ENCODE measurements around the gene MYRFL.
"Not testable (repeated sequence)": the region's sequence is repeated elsewhere in the genome, so short reads cannot be mapped to it uniquely, and the experiment has no call there.

The MYRFL gene

DNA sequence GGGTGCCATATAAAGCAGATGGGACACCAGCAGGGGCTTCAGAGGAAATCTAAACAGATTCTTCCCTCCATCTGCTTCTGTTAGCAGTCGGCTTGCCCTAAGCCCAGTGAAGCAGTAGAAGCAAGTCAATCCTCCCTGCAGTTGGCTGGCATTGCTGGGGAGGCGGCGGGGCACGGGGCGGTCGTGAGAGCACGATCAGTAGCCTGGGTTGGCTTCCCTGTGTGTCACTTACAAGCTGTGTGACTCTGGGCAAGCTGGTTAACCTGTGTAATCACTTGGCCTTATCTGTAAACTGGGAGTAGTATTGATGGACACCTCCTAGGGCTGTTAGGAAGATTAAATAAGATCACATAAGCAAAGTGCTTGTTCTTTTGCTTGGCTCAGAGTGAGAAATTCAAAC, 19.4 kb downstream of the MYRFL start:
- DNase-seq, result no peak

DNA sequence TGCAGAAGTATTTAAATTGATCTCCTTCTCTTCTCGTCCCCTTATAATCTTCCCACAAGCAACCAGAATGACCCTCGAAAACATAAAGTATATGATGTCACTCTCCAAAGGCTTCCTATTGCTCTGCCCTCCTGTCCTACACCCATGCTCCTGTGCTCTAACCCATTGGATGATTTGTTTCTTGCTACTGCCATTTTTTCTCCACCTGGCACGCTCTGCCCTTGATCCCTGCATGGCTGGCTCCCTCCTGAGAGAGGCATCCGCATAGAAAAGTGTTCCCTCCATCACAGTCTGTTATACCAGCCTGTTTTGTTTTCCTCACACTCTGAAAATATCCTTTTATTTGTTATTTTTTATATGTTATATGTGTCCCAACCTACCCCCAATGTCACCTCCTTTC, 19.8 kb downstream of the MYRFL start:
- DNase-seq, result no peak

DNA sequence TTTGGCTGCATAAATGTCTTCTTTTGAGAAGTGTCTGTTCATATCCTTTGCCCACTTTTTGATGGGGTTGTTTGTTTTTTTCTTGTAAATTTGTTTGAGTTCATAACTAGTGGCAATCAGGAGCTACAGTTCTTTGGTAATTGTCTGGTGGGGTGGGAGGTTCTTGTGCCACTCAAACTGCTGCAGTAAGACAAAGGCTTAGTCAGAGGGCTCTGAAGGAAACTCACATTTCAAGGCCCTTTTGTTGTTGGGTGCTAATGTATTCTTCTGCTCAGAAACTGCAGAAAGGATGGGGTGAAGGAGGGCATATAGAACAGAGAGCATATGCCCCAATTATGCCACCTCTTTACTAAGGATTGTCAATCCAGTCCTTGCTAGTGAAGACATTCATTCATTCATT, 21.9 kb downstream of the MYRFL start:
- DNase-seq, result no peak

DNA sequence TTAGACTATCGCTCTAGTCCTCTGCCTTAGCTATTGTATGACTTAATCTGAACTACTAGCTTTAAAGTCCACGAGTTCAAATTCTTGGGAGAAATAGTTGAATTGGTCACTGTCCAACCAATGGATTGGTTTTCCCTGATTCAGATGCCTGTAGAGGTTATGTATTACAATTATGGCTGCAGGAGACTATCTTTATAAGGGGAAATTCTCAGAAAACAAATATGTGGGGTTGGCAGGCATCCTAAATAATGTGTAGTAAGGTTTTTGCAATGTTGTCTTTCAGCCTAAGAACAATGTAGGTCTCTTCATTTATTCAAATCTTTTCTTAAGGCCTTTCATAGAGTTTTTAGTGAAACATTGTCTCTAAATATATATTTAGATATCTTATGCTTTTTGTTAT, 26.9 kb downstream of the MYRFL start:
- no peak for DNase-seq

DNA sequence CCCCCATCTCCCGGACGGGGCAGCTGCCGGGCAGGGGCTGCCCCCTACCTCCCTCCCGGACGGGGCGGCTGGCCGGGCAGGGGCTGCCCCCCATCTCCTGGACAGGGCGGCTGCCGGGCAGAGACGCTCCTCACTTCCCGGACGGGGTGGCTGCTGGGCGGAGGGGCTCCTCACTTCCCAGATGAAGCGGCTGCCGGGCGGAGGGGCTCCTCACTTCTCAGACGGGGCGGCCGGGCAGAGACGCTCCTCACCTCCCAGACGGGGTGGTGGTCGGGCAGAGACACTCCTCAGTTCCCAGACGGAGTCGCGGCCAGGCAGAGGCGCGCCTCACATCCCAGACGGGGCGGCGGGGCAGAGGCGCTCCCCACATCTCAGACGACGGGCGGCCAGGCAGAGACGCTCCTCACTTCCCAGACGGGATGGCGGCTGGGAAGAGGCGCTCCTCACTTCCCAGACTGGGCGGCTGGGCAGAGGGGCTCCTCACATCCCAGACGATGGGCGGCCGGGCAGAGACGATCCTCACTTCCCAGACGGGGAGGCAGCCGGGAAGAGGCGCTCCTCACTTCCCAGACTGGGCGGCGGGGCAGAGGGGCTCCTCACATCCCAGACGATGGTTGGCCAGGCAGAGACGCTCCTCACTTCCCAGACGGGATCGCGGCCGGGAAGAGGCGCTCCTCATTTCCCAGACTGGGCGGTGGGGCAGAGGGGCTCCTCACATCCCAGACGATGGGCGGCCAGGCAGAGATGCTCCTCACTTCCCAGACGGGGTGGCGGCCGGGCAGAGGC, 28.3 kb downstream of the MYRFL start:
- not testable (repeated sequence) for DNase-seq

DNA sequence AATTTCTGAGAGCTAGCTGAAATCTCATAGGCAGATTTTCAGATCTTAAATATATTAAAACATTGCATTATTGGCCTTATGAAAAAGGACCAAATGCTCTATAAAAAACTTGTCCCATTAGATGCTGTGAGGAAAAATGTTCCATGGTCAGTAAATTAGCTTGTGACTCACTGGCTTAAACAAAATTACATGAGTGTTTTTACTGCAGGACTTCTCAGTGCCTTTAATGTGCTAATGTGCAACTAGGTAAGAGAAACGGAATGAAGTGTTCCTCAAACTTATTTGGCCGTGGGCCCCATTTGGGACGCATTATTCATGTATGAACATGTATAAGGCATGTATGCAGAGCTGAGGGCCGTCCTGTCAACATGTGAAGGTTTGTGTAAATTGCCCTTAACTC, 41.7 kb downstream of the MYRFL start:
- DNase-seq, result no peak

DNA sequence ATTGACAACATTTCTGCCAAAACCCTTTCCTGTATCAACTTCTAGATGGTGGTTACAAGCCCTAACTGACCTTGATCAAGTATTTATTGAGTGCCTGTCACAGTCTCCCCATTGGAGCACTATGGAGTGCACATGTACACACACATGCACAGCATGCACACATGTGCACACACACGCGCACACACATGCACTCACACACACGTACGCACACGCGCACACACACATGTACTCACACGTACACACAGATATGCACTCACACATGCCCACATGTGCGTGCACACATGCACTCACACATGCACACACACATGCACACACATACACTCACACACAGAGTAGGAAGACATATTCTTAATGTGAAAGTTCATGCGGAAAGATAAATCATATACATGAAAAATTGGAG, 43.7 kb downstream of the MYRFL start:
- DNase-seq, result no peak

DNA sequence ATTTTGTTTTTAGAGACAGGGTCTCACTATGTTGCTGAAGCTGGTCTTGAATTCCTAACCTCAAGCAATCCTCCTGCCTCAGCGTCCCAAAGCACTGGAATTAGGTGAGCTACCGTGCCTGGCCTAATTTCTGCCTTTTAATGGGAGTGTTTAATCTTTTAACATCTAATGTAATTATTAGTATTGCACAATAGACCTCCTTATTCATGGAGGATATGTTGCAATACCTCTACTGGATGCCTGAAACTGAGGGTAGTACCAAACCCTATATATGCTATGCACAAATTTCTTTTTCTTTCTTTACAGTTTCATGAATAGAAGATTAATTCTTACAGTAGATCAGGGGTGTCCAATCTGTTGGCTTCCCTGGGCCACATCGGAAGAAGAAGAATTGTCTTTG, 47.8 kb downstream of the MYRFL start:
- no peak for DNase-seq

DNA sequence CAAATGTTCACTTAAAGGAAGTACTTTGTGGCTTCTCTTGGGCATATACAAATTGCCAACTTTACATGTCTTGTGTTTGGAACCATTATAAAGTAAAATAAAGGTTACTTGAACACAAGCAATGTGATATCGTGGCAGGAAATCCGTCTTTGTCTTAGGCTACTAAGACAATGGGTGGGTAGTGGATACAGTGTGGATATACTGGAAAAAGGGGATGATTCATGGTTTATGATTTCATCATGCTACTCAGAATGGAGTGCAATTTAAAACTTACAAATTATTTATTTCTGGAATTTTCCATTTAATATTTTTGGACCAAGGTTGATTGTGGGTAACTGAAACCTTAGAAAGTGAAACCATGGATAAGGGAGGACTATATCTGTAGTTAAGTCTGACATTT, 48.4 kb downstream of the MYRFL start:
- DNase-seq, result no peak

DNA sequence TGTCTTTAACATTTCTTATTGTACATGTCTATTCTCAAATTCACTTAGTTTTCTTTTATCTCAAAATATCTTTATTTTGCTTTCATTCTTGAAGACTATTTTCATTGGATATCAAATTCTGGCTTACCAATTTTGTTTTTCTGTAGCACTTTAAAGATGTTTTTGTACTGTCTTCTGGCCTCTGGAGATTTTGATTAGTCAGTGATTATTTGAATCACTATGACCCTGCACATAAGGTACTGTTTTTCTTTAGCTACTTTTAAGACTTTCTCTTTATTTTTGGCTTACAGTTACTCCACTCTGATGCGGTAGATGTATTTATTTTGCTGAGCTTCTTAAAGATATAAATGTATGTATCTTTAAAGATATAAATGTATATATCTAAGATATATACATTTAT, 49.6 kb downstream of the MYRFL start:
- no peak for DNase-seq

DNA sequence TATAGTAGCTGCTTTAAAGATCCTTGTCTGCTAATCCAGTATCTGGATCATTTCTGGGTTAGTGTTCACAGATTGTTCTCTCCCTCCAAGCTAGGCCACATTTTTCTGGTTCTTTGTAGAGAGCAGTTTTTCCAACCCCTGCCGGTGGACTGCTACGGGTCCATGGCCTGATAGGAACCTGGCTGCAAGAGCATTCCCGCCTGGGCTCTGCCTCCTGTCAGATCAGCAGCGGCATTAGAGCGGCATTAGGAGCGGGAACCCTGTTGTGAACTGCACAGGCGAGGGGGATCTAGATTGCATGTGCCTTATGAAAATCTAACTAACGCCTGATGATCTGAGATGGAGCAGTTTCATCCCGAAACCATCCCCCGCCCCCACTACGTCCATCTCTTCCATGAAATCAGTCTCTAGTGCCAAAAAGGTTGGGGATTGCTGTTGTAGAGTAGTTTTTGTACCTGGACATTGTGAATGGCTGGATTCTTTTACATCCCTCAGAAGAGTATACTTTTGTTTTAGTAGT, 50.4 kb downstream of the MYRFL start:
- no peak for DNase-seq

DNA sequence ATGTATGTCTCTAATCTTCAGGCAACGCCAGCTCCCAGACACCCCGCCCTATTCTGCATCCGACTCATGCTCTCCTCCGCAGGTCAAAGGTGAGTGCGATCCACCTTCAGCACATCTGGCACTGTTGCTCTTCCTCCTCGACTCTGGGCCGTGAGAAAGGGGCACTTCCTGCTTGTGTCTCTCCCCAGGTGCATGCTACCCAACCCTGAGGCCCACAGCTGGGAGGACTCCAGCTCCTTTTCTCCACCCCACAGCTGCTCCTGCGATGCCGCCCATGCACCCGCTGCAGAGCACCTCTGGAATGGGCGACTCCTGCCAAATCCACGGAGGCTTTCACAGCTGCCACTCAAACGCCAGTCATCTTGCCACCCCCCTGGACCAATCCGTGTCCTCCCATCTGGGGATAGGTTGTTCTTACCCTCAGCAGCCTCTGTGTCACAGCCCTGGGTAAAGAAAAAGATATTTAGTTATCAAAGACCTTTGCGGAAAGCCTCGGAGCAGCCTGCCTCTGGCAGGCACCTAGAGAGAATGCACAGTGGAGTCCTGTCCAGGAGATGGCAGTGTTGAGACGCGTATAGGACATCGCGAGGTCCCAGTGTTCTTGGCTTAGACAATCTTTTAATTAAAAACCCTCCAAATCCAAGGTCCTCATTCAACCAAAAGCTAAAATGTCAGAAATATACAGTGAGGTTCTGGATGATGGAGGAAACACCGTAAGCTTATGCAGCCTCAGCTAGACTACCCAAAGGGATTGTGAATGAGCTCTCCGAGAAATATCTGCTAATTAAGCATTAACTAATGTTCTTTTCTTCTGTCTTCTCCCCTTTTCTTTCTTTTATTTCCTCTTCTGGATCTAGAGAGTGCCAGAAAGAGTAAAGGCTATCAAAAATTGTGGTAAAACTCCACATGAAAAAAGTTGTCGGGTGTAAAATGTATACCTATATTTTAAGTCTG, 54.3 kb downstream of the MYRFL start:
- DNase-seq, result peak; percentile 88

DNA sequence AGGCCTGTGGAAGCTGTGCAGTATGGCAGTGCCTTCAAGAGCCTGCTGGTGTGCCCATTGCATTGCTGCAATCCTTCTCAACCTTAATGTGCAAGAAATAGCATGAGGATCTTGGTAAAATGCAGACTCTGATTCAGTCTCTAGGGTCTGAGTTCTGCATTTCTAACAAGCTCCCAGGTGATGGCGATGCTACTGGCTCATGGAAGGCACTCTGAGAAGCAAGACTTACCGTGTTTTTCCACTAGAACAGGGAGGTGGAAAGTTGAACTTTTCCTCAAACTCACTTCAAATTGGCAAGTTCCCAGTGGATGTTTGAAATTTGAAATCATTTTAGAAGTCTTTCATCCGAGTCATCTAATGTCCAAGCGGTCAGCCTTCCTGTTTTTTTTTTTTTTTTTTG, 55.5 kb downstream of the MYRFL start:
- DNase-seq, result no peak

DNA sequence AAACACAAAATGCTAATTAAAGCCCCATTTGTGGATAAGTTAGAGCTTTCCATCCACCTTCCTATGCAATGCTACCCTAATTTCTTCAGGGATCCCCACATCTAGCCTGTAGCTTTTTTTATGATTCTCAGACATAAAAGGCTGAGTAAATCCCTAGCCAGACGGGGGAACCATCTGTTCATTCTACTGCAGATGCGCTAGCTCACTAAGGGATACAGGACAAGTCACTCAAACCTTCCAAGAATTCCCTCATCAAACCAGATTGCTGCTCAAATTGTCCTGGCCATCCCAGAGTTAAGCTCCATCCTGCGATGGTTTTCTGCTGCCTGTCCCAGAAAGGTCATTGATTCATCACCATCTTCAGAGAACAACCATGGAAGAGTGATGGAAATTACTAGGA, 56.7 kb downstream of the MYRFL start:
- DNase-seq, result no peak

DNA sequence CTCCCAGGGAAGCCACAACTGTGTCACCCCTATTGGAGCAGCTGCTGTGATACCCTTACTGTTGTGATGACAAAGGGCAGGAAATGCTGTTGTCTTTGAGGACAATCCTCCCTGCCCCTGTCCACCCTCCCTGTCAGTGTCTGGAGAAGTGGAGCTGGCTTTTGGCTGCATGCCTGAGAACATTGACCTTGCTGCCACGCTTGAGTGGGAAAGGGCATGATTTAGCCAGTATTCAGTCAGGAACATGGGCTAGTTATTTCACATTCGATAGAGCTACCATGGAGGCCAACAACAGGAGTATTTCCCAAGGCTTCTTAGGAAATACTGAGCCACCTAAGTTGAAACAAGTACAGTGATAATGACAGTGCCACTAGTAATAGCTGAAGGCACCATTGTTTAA, 59.4 kb downstream of the MYRFL start:
- DNase-seq, result no peak

DNA sequence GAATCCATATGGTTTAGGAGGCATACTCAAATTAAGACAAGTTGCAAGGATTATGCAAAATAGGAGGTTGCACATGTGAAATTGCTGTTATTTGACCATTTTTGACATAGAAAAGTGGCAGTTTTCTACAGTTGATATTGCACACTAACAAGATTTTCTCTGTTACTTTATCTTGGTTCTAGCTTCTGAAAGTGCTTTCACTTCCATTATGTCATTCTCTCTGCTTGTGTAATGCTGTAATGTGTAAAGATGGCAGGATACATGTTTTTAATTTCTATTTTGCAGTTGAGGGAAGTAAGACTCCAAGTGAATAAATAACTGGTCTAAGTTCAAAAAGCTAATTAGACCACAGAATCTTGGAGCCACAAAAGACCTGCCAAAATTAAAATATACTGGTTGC, 60.6 kb downstream of the MYRFL start:
- no peak for DNase-seq

DNA sequence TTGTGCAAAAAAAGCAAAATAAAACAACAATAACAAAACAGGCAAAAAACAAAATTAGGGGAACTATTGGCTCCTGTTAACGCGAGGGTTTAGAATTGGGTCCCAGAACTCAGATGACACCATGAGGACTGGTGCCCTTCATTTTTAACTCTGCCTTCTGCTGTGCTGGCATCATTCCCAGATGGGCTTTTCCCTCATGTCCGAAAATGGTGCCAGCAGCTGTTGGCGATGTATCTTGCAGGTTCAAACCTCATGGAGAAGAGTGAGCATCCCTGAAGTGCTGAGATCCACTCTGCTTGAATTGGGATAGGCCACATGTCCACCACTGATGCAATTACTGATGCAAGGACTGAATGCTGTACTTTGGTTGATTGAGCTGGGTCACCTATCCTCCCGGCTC, 61.1 kb downstream of the MYRFL start:
- no peak for DNase-seq

DNA sequence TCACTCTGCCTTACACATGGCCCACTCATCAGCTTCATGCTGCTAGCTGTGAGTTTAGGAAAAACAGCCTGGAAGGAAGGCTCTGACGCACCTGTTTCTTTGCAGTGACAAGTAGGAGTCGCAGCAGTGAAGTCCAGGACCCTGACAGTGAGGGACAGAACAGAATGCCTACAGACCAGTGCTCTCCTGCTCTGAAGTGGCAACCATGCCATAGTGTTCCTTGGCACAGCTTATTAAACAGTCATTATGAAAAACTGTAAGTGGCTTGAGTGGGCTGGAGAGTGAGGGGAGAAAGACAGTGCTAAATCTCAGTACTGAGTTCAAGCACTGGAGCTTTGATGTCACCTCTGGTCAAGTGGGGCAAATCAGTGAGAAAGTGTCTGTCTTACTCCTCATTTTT, 61.7 kb downstream of the MYRFL start:
- DNase-seq, result no peak

DNA sequence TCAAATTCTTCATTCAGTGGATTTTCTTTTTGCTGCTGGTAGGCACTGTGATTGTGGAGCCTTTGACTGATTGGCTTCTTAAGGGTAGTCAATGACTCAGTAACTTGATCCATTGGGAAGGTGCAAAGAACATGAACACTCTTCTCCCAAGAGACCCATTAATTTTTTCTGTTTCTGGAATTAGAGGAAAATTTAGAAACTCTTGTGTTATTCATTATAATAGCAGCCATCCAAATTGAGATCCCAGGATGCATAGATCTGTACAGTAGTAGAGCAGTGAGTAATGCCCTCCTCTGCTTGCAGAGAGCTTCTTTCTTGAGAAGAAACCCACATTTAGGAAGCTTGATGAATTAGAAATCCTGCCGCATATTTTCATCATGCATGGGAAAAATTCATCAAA, 63.9 kb downstream of the MYRFL start:
- DNase-seq, result no peak

DNA sequence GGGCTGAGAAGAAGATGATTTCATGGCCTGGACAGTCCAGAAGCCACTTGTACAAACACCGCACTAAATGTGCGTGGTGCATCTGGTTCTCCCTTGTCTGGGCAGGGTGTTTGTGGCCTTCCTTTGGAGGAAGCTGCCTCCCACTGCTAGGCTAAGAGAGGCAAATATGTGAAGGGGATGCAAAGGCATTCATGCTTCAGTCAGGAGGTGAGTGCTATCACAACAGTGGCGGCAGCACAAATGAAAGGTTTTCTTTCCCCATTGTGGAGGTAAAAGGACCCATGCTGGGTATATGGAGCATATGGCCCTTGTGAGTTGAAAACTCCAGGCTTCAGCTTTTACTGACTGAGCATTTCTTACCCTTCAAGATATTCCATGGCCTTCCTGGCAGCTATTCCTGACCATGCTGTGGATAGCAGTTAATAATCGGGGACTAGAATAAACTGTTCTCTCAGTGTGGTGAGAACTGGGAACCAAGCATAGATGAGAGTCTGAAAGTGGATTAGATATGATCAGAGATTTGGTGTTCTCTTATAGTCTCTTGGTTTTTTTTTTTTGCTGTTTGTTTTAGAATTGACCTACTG, 69.9 kb downstream of the MYRFL start:
- no peak for DNase-seq

DNA sequence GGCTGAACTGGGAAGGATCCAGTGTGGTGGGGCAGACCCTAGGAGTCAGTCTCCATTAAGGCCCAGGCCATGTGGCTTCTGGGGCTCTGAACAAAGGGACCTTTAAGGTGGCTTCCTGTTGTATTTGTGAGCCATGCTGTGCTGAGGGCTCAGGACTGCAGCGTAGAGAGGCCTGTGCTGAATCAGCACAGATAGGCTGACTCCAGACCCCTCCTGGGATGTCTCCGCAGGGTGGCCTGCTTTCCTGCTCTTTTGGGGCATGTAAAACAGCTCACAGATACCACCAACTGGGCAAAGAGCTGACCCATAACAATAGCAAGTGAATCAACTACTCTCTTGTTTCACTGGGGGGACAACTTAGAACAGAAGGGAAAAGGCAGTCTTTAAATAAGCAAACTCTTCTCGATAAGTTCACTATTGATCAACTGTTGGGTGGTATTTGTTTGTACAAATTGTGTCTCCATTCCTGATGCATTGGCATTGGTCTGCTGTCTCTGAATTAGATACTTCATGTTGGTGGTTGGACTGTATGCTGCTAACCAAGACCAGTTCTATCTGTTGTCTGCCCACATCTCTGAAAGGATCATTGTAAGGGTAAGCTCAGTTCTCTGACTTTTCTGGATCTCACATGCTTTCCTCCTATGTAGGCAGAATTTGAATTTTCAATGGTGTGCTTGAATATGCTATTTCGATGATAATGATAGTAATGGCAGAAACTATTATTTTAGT, 71.8 kb downstream of the MYRFL start:
- DNase-seq, result peak; percentile 86

DNA sequence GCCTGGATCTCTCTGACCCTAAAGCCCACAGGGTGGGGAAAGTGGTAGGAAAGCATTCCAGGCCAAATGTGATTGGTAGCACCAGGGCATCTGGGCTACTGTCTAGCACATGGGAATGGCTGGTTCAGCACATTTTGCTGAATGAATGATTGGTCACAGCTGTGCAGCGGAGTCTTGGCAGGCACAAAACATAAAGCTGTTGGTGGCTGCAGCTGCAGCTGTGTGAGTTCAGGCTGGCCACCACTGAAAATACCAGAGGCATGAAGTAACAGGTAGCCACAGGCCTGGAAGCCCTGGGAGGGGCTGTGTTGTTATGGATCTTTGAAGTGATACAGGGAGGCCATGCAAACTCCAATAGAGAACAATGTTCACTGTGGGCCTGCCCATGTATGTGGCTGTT, 72.7 kb downstream of the MYRFL start:
- peak; percentile 99 for DNase-seq

DNA sequence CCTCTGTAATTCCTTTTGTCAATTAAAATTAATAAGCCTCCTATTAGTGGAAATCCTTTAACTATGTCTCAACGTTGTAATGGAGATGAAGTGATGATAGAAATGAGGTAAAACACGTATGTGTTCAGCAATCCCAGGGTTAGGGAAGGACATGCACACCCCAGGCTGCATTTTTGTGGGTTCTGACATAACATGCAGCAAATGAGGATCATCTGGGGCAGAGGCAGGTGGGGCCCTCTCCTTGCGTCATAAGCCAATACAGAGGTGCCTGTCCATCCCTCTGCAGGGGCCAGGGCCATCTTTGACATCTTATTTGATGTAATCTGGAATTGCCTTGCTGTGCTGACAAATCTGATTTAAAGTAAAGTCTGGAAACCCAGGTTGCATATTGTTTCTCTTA, 73.2 kb downstream of the MYRFL start:
- DNase-seq, result peak; percentile 79
